ENCODE measurements around the gene PSMB1.
"Not testable (repeated sequence)": the region's sequence is repeated elsewhere in the genome, so short reads cannot be mapped to it uniquely, and the experiment has no call there.

PSMB1 gene

GRCh38 chr6:170503414-170503761 lies 49.7 kb downstream of the PSMB1 start:
- Histone ChIP-seq H3F3A (ENCODE audit: insufficient read depth, low read length) (no peaks in the 10 kb centered on the region), H3K4me1 (ENCODE audit: insufficient read depth, low read length, severe bottlenecking) (no peaks in the 10 kb centered on the region), H3K9me3 (ENCODE audit: low read length) (no peaks in the 10 kb centered on the region), H3K4me3 (ENCODE audit: low read depth, low read length, poor library complexity, severe bottlenecking) (no peak overlapping the region), H4K20me1 (ENCODE audit: insufficient read depth, low read length) (no peaks in the 10 kb centered on the region), H3K36me3 (ENCODE audit: insufficient read depth, low read length) (no peaks in the 10 kb centered on the region), H3K9me2 (ENCODE audit: low read depth, low read length) (no peaks in the 10 kb centered on the region), H3K4me2 (ENCODE audit: low read length) (no peak overlapping the region), H2AFZ (ENCODE audit: low read length) (no peak overlapping the region), H3K27ac (ENCODE audit: low read depth, low read length, poor library complexity, severe bottlenecking) (no peak overlapping the region), H3K79me2 (ENCODE audit: insufficient read depth, low read length) (no peaks in the 10 kb centered on the region), H3K9ac (ENCODE audit: low read length) (no peak overlapping the region), H3K27me3 (ENCODE audit: insufficient read depth, low read length) (no peaks in the 10 kb centered on the region)
- TF ChIP-seq EZH2 (IDR thresholded peaks at IDR 0.05; ENCODE audit: borderline replicate concordance, low read length), result no peak
- no peak for TF ChIP-seq CTCF (IDR thresholded peaks at IDR 0.05; ENCODE audit: low read length)

GRCh38 chr6:170502733-170503413 lies 50.2 kb downstream of the PSMB1 start:
- H3K4me3 ChIP-seq (ENCODE audit: low read depth, low read length, poor library complexity, severe bottlenecking); H3K36me3 ChIP-seq (ENCODE audit: insufficient read depth, low read length); H3K27ac ChIP-seq (ENCODE audit: low read depth, low read length, poor library complexity, severe bottlenecking); H4K20me1 ChIP-seq (ENCODE audit: insufficient read depth, low read length); H3K27me3 ChIP-seq (ENCODE audit: insufficient read depth, low read length); H3K4me1 ChIP-seq (ENCODE audit: insufficient read depth, low read length, severe bottlenecking); H2AFZ ChIP-seq (ENCODE audit: low read length); H3F3A ChIP-seq (ENCODE audit: insufficient read depth, low read length); H3K9me3 ChIP-seq (ENCODE audit: low read length); H3K9ac ChIP-seq (ENCODE audit: low read length); H3K79me2 ChIP-seq (ENCODE audit: insufficient read depth, low read length); H3K9me2 ChIP-seq (ENCODE audit: low read depth, low read length); H3K4me2 ChIP-seq (ENCODE audit: low read length): not testable (repeated sequence)

- not testable (repeated sequence) for H3K36me3 ChIP-seq (ENCODE audit: insufficient read depth, low read length); H3K9ac ChIP-seq (ENCODE audit: low read length); H3K4me1 ChIP-seq (ENCODE audit: insufficient read depth, low read length, severe bottlenecking); H3K9me2 ChIP-seq (ENCODE audit: low read depth, low read length); H3K9me3 ChIP-seq (ENCODE audit: low read length); H3K79me2 ChIP-seq (ENCODE audit: insufficient read depth, low read length); H4K20me1 ChIP-seq (ENCODE audit: insufficient read depth, low read length); H2AFZ ChIP-seq (ENCODE audit: low read length); H3K4me2 ChIP-seq (ENCODE audit: low read length); H3K4me3 ChIP-seq (ENCODE audit: low read depth, low read length, poor library complexity, severe bottlenecking); H3F3A ChIP-seq (ENCODE audit: insufficient read depth, low read length); H3K27me3 ChIP-seq (ENCODE audit: insufficient read depth, low read length); H3K27ac ChIP-seq (ENCODE audit: low read depth, low read length, poor library complexity, severe bottlenecking)
Observed at GRCh38 chr6:170502268-170502667, 50.8 kb downstream of the PSMB1 start.

GRCh38 chr6:170500955-170501590 lies 52.0 kb downstream of the PSMB1 start:
- no peaks in the 10 kb centered on the region for H3K4me1 ChIP-seq (ENCODE audit: insufficient read depth, low read length, severe bottlenecking)
- no peaks in the 10 kb centered on the region for H3K79me2 ChIP-seq (ENCODE audit: insufficient read depth, low read length)
- H4K20me1 ChIP-seq (ENCODE audit: insufficient read depth, low read length), result no peaks in the 10 kb centered on the region
- H3K4me3 ChIP-seq (ENCODE audit: low read depth, low read length, poor library complexity, severe bottlenecking), result no peak overlapping the region
- TF ChIP-seq CTCF (IDR thresholded peaks at IDR 0.05; ENCODE audit: low read length), result no peak
- TF ChIP-seq EZH2 (IDR thresholded peaks at IDR 0.05; ENCODE audit: borderline replicate concordance, low read length), result no peak
- H2AFZ ChIP-seq (ENCODE audit: low read length), result no peak overlapping the region
- H3K36me3 ChIP-seq (ENCODE audit: insufficient read depth, low read length), result no peaks in the 10 kb centered on the region
- H3K9me3 ChIP-seq (ENCODE audit: low read length), result no peaks in the 10 kb centered on the region
- no peak overlapping the region for H3K4me2 ChIP-seq (ENCODE audit: low read length)
- no peak overlapping the region for H3K27ac ChIP-seq (ENCODE audit: low read depth, low read length, poor library complexity, severe bottlenecking)
- H3F3A ChIP-seq (ENCODE audit: insufficient read depth, low read length), result no peaks in the 10 kb centered on the region
- no peaks in the 10 kb centered on the region for H3K27me3 ChIP-seq (ENCODE audit: insufficient read depth, low read length)
- H3K9me2 ChIP-seq (ENCODE audit: low read depth, low read length), result no peaks in the 10 kb centered on the region
- no peak overlapping the region for H3K9ac ChIP-seq (ENCODE audit: low read length)

Measured in OCI-LY1 (cell line).